UCSD-AML1 (cell line): Measurements from ENCODE around the gene BBLN.

Experiments
- DNase-seq: peaks from one replicate; lab custom pipeline; 2025; ENCODE audit not compliant: unreplicated experiment; lab: John Stamatoyannopoulos, UW

The BBLN gene

GRCh38 chr9:128188209-128188608, 28.1 kb downstream of the BBLN start:
- DNase-seq, result no peak

GRCh38 chr9:128190013-128190412, 29.9 kb downstream of the BBLN start:
- DNase-seq, result no peak

GRCh38 chr9:128190516-128191405, 30.7 kb downstream of the BBLN start:
- no peak for DNase-seq

GRCh38 chr9:128191406-128192046, 31.5 kb downstream of the BBLN start, which contains the start of gene CIZ1:
TSS of gene CIZ1 (minus strand) at chr9:128191572. CDS start at chr9:128190857, 715 bp downstream.
- DNase-seq, result peak; percentile 84

- no peak for DNase-seq
These were observed 32.7 kb downstream of the BBLN start for GRCh38 chr9:128192601-128193371.

- no peak for DNase-seq
These were observed 33.5 kb downstream of the BBLN start for GRCh38 chr9:128193469-128194096.

- no peak for DNase-seq
These were observed 41.6 kb downstream of the BBLN start for GRCh38 chr9:128201441-128202369.

- DNase-seq, result no peak
These were observed 42.6 kb downstream of the BBLN start for GRCh38 chr9:128202648-128203023.

- peak; percentile 81 for DNase-seq
These were observed 43.1 kb downstream of the BBLN start, which contains the start of gene DNM1 for GRCh38 chr9:128203024-128203706. TSS of gene DNM1 (plus strand) at chr9:128203379. CDS start at chr9:128203471, 92 bp downstream.

GRCh38 chr9:128203707-128204551, 43.9 kb downstream of the BBLN start:
- peak; percentile 55 for DNase-seq

- no peak for DNase-seq
These were observed 44.8 kb downstream of the BBLN start for GRCh38 chr9:128204858-128205257.

- no peak for DNase-seq
These were observed 45.4 kb downstream of the BBLN start for GRCh38 chr9:128205296-128205944.

- no peak for DNase-seq
These were observed 46.4 kb downstream of the BBLN start for GRCh38 chr9:128206484-128206883.

GRCh38 chr9:128206916-128207910, 47.1 kb downstream of the BBLN start:
- no peak for DNase-seq

- DNase-seq, result no peak
These were observed 48.3 kb downstream of the BBLN start for GRCh38 chr9:128208386-128208785.

GRCh38 chr9:128208946-128209669, 49.0 kb downstream of the BBLN start:
- DNase-seq, result no peak
